GM19468 (cell line): ENCODE data around the gene GRHL3.

Experiments used
- ATAC-seq: cut with Tn5 transposase; IDR thresholded peaks from one replicate; pipeline ENCODE4 v1.9.1; 2021; ENCODE audit warnings: mild to moderate bottlenecking, moderate library complexity, moderate number of reproducible peaks; ENCODE audit not compliant: unreplicated experiment; ENCODE audit errors: extremely low read depth

Gene GRHL3

DNA sequence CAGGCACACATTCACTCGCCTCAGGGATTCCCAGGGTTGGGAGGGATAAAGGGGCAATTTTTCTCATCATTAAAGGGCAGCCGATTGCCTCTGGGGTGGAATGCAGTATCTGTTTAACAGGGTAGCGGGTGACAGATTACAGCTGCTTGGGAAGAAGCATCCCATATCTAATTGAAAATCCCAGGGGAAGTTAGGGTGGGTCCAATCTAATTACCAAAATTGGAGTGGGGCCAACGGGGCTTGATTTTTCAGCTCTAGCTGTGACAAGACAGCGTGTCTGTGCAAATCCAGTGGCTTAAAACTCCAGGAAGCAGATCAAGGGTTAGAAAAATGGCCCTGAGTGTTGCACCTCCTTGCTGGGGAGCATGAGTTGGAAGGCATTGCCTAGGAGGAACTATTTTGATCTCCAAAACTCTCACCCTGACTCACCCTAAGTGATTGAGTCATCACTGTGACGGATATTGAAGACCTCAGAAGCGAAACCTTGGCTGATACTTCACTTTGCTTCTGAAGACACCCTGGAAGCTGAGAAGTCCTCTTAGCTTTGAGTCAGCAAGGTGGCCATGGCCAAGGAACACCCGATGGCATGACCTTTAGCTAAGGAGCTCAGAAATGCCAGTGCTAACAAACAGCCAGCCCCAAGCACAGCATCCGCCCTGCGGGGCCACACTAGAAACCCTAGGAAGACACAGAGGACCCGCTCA is 46.0 kb downstream of the GRHL3 start:
- no peak for ATAC-seq

DNA sequence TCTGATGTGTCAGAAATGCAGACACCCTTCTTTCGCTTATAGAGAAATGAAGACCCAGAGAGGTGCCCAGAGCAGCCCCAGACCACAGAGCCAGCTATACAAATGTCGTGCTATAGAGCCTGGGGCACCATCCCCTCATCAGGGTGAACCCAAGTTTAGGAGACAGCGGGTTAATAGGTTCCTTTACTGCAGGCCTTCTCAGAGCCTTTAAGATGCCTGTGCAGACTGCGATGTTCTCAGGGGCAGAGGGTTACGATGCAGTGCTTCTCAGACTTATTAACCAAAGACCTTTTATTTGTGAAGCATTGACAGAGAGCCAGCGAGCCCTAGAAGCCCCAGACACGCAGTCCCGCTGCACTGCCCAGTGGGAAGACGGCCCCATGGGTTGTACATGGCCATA is 47.5 kb downstream of the GRHL3 start:
- ATAC-seq: no peak

DNA sequence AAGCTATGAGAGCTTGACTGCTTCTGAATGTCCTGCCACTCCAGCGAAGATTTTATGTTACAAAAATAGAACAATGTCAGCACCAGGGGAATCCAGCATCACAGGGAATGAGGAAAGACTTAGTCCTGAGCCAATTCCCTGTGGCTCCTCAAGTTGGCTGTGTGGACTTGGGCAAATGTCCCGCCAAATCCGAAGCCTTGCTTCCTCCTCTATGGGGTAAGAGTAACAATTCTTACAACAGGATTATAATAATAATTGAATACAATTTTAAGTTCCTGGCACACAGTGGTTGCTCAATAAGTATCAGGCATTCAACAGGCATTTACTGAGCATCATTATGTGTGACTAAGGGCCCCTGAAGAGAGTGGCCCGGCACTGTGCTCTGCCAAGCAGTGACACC is 50.0 kb downstream of the GRHL3 start:
- no peak for ATAC-seq

DNA sequence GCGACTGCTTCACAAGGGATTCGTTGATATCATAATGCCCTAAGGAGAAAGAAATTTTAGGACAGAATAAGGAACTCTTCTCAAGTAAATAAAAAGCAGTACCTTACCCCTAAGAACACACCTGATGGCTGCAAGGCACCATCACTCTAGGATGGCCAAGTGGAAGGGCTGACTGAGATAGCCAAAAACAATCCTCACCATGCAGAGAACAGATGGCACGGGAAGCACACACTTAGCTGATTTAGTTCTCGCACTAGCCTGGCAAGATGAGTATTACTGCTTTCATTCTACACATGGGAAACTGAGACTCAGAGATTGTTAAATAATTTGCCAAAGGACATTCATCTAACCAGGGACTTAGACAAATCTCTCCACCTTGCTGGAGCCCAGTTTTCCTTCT is 50.6 kb downstream of the GRHL3 start:
- no peak for ATAC-seq

DNA sequence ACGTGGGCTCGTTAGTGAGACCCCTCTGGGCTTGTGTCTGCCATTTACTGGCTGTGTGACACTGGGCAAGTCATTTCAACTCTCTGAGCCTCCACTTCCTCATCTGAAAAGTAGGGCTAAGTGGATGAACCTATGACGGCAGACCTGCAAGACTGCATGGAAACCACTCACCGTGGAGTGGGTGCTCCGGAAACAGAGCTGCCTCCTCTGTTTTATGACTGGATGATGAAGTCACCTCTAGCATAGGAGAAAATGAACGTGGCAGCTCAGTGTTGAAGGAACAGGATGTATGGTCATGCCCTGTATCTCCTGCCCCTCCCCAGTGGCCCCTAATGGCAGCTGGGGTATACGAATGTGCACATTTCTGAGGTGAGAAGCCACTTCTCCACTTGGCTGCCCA is 53.9 kb downstream of the GRHL3 start:
- no peak for ATAC-seq

DNA sequence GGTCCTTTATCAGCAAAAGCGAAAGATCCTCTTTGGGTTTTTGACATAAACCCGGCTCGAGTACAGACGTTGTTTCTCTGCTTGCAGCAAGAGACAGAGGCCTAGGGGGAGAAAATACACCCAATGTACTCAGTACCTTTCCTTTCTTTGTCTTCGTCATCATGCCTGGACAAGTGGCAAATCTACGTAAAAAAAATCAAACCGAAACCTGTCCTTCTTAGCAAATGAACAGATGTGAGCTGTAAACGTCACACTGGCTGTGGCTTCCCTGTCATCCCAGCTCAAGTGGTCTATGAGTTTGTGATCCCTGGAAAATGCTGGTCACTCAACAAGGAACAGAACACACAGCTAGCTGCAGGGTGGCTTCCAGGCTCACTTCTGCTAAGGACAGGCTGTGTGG is 54.6 kb downstream of the GRHL3 start:
- ATAC-seq: no peak

- ATAC-seq: no peak
These were observed 56.0 kb downstream of the GRHL3 start for GRCh38 chr1:24374891-24375786.

GRCh38 chr1:24379733-24380315 is 60.7 kb downstream of the GRHL3 start:
- ATAC-seq: no peak

DNA sequence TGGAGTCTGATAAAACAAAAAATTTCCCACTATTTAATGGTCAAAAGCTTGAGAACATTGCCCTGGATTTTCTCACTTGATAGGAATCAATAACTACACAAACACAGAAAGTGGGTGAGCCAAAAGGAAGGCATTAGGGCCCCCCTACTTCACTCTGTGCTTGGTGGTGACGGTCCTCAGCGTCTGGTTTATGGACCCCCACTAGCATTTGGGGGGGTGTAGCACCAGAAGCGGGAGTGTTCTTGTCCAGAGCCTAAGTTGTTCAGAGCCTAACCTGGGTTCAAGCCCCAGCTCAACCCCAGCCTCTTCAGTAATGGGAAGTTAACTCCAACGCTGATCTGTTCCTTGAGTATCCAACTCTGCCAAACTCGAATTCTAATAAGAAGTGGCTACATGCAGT is 61.4 kb downstream of the GRHL3 start:
- no peak for ATAC-seq

- ATAC-seq: no peak
These were observed 62.1 kb downstream of the GRHL3 start for GRCh38 chr1:24381256-24381655.

GRCh38 chr1:24382165-24382577 is 63.0 kb downstream of the GRHL3 start:
- no peak for ATAC-seq

GRCh38 chr1:24383381-24383940 is 64.3 kb downstream of the GRHL3 start:
- no peak for ATAC-seq

- no peak for ATAC-seq
These were observed 65.3 kb downstream of the GRHL3 start for GRCh38 chr1:24384251-24385090.

DNA sequence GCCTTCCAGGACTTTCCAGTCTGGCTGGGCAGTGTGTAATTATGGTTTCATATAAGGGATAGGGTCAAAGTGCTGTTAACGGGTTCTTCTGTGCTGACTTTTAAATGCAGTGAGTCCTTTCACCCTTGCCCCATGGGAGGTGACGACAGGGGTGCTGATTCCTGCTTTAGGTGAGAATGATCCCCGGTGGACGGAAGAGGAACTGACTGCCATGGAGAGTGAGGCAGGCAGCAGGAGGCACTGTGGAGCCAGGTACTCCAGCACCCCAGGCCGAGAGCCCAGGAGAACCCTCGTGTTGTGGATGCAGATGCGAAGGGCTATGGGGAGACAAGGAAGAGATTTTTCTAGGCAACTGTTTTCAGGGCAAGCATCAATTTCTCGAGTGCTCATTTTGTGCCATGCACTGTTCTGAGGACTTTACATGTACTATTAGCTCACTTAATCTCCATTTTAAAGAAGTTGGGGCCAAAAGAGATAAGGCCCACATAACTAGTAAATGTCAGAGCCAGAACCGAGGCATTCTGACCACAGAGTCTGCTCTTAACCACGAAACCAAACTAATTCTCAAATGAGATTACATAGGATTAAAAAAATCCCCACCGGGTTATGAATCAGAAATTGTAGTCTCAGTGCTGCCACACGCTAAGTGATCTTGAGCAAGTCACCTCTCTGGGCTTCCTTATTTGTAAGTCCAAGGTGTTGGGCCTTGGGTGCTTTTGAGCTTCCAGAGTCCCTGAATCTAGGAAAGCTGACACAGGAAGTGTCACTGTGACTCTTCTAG is 66.2 kb downstream of the GRHL3 start:
- ATAC-seq: no peak

DNA sequence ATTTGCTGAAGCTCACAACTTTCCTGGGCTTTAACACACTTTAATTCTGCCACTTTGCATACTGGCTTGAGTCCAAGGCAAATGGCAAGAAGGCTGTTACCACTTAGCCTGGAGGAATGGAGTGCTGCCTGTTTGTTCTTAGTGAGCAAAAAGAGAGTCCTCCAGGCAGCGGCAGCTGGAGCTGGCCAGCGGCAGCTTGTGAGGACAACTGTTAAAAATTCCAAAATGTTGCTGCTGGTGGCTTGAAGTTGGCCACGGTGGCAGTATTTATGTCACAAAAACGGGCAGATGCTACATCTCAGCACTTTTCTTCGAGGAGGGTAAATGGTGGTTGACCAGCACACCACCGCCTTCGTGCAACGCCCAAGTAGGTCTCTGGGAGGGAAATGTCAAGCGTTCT is 67.1 kb downstream of the GRHL3 start:
- ATAC-seq: no peak

DNA sequence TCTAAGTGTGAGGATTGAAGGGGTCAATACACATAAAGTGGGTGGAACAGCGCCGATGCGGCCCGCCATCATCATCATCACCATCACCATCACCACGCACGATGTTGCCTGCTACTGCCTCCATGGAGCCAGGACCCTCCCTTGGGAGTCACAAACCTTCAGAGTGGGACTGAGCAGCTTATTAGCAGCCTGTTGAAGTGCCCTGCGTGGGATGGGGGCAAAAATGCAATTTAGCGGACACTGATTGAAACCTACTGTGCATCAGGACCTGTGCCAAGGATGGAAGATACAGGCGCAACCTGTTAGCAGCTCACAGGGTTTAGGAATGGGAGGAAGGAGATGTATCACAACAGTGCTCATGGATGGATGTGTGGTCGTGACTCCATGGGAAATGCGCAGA is 67.8 kb downstream of the GRHL3 start:
- ATAC-seq: no peak

DNA sequence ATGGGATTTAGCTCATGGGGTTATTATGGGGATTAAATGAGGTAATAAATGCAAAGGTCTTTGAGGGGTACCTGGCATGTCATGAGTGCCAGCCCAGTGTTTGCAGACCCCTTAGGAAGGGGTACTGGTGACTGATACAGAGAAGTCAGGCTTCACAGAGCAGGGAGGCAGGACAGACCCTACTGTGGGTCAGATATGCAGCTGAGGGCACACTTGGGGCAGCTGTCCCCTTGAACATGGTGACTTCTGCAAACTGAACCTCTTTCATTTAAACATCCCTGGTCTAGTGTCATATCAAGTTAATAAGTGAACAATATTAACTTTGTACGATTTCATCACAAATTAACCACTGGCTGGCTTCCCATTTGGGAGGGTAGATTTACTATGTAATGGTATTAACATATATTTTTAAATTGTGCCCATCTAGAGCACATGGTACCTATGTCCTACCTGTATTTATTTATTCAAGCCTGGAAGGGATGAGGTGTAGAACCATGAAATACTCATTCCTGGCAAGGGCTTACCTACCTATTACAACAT is 68.5 kb downstream of the GRHL3 start:
- ATAC-seq: no peak

- no peak for ATAC-seq
These were observed 69.3 kb downstream of the GRHL3 start for GRCh38 chr1:24388331-24388885.

DNA sequence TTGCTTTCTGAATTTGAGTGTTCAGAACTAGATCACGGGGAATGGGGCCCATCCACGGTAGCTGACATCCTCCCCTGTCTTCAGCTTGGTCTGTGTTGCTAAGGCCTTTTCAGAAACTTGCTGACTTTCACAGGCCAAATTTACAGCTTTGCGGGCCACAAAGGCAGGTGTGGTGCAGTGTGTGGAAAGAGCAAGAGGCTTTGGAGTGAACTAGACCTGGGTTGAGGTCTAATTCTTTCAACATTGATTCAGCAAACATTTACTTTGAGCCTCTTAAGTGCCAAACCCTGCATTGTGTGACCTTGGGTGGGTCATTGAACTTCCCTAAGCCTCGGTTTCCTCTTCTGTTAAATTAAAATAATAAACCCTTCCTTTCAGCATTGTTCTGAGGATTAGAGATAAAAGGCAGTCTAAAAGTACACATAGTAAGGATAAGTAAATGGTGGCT is 70.1 kb downstream of the GRHL3 start:
- ATAC-seq: no peak
